Inflammatory macrophage treated with lipopolysaccharide for 4 hours (primary cell): Measurements from ENCODE around the gene FHIP1B.

Experiments used
- DNase-seq: peaks from one replicate; pipeline ENCODE4 v3.0.0-alpha.2; 2020

Gene FHIP1B

GRCh38 chr11:6238902-6239301 lies 4.5 kb upstream of the FHIP1B start, which contains the start of gene CNGA4:
CNGA4 (plus strand) TSS chr11:6239089; CDS start chr11:6239207, 118 bp downstream.
- no peak for DNase-seq

- DNase-seq: no peak
Measured at GRCh38 chr11:6237761-6238302, 3.4 kb upstream of the FHIP1B start.

- DNase-seq: peak; percentile 86
Measured at GRCh38 chr11:6237266-6237665, 2.8 kb upstream of the FHIP1B start.

GRCh38 chr11:6233984-6234386 lies 451 bp downstream of the FHIP1B start:
- DNase-seq: no peak

GRCh38 chr11:6232899-6233298 lies 1.5 kb downstream of the FHIP1B start:
- no peak for DNase-seq

- no peak for DNase-seq
Measured at GRCh38 chr11:6229911-6230310, 4.5 kb downstream of the FHIP1B start.

GRCh38 chr11:6228520-6228919 lies 5.9 kb downstream of the FHIP1B start:
- DNase-seq: no peak

- peak; percentile 41 for DNase-seq
Measured at GRCh38 chr11:6225896-6226295, 8.5 kb downstream of the FHIP1B start.

GRCh38 chr11:6225024-6225423 lies 9.4 kb downstream of the FHIP1B start:
- DNase-seq: no peak

- no peak for DNase-seq
Measured at GRCh38 chr11:6224421-6224820, 10.0 kb downstream of the FHIP1B start.

- no peak for DNase-seq
Measured at GRCh38 chr11:6223854-6224253, 10.6 kb downstream of the FHIP1B start.

- DNase-seq: peak; percentile 82
Measured at GRCh38 chr11:6219359-6219758, 15.1 kb downstream of the FHIP1B start.

- DNase-seq: no peak
Measured at GRCh38 chr11:6217722-6218121, 16.7 kb downstream of the FHIP1B start.

GRCh38 chr11:6216501-6216900 lies 17.9 kb downstream of the FHIP1B start:
- DNase-seq: no peak

GRCh38 chr11:6214530-6214929 lies 19.9 kb downstream of the FHIP1B start:
- no peak for DNase-seq

- DNase-seq: no peak
Measured at GRCh38 chr11:6210274-6210955, 24.0 kb downstream of the FHIP1B start.

GRCh38 chr11:6209801-6210200 lies 24.6 kb downstream of the FHIP1B start:
- DNase-seq: no peak

- no peak for DNase-seq
Measured at GRCh38 chr11:6206456-6207180, 27.8 kb downstream of the FHIP1B start.

GRCh38 chr11:6205366-6205765 lies 29.1 kb downstream of the FHIP1B start, which contains the start of gene C11orf42:
C11orf42 (plus strand) TSS chr11:6205557; CDS start chr11:6205616, 59 bp downstream.
- DNase-seq: no peak

GRCh38 chr11:6204706-6205105 lies 29.7 kb downstream of the FHIP1B start:
- peak; percentile 94 for DNase-seq

GRCh38 chr11:6203327-6203726 lies 31.1 kb downstream of the FHIP1B start:
- DNase-seq: peak; percentile 37

GRCh38 chr11:6202041-6202440 lies 32.4 kb downstream of the FHIP1B start:
- DNase-seq: no peak

- peak; percentile 94 for DNase-seq
Measured at GRCh38 chr11:6201481-6201880, 33.0 kb downstream of the FHIP1B start.

GRCh38 chr11:6200975-6201374 lies 33.5 kb downstream of the FHIP1B start:
- peak; percentile 98 for DNase-seq
